Fibroblast of villous mesenchyme (primary cell): ENCODE results near the gene CALHM1. TPM values are rescaled to one million over a fixed set of nuclear protein-coding genes. Genes with fewer than 3 reads are reported as not detected.
"Not testable (repeated sequence)": the region's sequence is repeated elsewhere in the genome, so short reads cannot be mapped to it uniquely, and the experiment has no call there.

ENCODE experiments used
- DNase-seq: peaks from one replicate; pipeline ENCODE4 v3.0.0-alpha.2; 2010; ENCODE audit warnings: low read depth
- H3K4me3 ChIP-seq: 2 replicates; pipeline ENCODE4 v1.5.1; 2011; ENCODE audit warnings: low read depth, mild to moderate bottlenecking, low read length
- total RNA-seq: library from RNA; depleted of rRNA; stranded (reverse); fragments of >200 nt; gene quantifications from 2 replicates; pipeline ENCODE4 v1.2.3, GENCODE V29; 2012
- TF ChIP-seq, protein P1 (sequence below): IDR thresholded peaks from 2 replicates; pipeline ENCODE4 v1.5.1; 2012; ENCODE audit warnings: low read depth, mild to moderate bottlenecking, low read length; ENCODE audit not compliant: insufficient read depth

The CALHM1 gene, protein sequence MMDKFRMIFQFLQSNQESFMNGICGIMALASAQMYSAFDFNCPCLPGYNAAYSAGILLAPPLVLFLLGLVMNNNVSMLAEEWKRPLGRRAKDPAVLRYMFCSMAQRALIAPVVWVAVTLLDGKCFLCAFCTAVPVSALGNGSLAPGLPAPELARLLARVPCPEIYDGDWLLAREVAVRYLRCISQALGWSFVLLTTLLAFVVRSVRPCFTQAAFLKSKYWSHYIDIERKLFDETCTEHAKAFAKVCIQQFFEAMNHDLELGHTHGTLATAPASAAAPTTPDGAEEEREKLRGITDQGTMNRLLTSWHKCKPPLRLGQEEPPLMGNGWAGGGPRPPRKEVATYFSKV
- total RNA-seq: not detected in 2 replicates

DNA sequence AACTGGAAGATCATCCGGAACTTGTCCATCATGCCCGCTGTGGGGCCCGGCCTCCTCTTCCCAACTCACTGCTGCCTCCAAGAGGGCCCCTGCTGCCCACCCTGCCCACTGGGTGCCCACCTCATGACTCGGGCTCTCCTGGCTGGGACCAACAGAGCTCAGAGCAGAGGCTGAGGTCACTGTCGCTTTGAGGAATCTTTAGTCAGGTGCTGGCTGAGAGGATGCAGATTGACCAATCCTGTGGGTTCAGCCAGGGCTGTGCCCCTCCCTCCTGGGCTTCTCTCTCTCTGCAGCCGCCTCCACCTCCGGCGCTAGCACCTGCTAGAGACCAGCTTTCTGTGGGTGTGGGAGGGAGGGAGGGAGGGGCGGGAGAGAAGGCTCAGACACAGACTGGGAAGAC lies at the start of gene CALHM1:
CALHM1 (minus strand) TSS at position 181 of the 400 bp plus-strand sequence; CDS start at position 32, 149 bp downstream.
- TF ChIP-seq, protein P1, sequence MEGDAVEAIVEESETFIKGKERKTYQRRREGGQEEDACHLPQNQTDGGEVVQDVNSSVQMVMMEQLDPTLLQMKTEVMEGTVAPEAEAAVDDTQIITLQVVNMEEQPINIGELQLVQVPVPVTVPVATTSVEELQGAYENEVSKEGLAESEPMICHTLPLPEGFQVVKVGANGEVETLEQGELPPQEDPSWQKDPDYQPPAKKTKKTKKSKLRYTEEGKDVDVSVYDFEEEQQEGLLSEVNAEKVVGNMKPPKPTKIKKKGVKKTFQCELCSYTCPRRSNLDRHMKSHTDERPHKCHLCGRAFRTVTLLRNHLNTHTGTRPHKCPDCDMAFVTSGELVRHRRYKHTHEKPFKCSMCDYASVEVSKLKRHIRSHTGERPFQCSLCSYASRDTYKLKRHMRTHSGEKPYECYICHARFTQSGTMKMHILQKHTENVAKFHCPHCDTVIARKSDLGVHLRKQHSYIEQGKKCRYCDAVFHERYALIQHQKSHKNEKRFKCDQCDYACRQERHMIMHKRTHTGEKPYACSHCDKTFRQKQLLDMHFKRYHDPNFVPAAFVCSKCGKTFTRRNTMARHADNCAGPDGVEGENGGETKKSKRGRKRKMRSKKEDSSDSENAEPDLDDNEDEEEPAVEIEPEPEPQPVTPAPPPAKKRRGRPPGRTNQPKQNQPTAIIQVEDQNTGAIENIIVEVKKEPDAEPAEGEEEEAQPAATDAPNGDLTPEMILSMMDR: no peak
- H3K4me3 ChIP-seq: no peak within 1 kb of the TSS
- DNase-seq: no peak

DNA sequence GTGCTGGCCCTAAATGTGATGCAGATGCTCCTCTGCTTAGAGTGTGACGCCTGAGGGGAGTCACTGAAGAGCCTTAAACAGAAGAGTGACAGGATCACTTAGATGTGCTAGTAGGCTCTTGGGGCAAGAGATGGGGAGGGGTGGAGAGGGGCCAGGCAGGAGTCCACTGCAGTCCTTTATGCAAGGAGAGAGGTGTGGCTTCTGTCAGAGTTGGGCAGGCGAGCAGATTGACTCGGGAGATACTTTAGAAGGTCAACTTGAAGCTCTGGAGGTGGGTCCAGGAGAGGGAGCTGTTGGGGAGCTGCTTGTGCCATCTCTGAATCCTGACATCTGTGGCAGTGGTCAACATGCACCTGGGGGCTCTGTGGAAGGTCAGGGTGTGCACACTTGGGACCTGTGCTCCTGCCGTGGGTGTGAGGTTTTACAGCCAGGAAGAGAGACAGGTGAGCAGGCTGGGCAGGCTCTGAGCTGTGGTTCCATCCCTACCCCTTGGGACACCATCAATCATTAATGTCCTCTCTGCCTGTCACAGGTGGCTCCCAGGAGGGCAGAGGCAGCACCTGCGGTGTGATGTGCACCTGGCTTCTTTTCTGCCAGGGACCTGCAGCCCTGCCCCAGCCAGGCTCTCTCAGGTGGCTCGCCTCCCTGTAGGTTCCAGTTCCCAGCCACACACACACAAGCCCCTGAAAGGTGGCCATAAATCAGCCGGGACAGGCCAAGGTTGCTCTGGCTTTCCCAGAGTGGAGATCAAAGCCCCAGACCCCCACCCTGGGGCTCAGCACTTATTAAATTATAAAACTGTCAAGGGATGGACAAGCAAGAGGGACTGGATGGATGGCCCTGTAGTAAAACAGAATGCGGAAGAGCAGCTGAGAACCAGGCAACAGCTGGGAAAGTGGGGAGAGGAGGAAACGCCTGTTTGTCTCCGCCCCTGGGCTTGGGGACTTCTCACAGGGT lies 48.8 kb upstream of the CALHM1 start:
- TF ChIP-seq, protein P1: no peak
- H3K4me3 ChIP-seq: no peak overlapping the region
- no peak for DNase-seq

DNA sequence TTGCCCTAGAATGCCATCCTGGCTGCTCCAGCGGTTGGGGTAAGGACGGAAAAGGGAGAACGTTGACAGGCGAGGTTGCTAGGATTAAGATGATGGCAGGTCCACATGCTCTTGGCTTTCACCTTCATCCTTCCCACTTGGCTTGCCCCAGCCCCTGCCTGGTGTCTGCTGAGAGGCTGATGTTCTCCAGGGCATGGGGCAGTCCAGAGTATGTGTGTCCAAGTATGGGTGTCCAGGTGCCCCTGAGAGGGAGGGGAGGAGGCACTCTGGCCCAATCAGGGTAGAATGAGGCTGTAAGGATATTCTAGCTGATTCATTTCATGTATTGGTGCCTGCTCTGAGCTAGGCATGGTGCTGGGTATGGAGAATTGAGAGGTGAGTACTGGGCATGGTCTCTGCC lies 47.4 kb upstream of the CALHM1 start:
- TF ChIP-seq, protein P1: no peak
- no peak overlapping the region for H3K4me3 ChIP-seq
- DNase-seq: no peak

DNA sequence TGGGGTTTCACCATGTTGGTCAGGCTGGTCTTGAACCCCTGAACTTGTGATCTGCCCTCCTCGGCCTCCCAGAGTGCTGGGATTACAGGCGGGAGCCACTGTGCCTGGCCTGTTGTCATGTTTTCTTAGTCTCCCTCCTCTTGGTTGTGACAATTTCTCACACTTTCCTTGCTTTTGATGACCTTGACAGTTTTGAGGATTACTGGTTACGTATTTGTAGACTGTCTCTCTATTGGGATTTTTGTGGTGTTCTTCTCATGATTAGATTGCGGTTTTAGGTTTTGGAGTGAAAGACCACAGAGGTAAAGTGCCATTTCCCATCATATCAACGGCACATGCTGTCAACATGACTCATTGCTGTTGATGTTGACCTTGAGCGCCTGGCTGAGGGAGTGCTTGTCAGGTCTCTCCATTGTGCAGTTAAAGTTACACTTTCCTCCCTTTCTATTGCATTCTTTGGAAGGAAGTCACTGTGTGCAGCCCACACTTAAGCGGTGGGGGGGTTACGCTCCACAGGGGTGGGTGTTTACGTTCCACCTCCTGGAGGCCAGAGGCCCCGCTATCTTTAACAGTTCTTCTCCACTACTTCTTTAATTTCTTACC lies 45.6 kb upstream of the CALHM1 start:
- no peak overlapping the region for H3K4me3 ChIP-seq
- peak; percentile 97 for DNase-seq
- TF ChIP-seq, protein P1: no peak

DNA sequence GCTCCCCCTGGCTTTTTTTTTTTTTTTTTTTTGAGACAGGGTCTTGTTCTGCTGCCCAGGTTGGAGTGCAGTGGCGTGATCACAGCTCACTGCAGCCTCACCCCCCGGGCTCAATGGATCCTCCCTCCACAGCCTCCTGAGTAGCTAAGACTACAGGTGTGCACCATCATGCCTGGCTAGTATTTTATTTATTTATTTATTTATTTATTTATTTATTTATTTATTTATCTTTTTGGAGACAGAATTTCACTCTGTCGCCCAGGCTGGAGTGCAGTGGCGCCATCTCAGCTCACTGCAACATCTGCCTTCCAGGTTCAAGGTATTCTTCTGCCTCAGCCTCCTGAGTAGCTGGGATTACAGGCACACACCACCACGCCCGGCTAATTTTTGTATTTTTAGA lies 45.1 kb upstream of the CALHM1 start:
- H3K4me3 ChIP-seq, DNase-seq: not testable (repeated sequence)

DNA sequence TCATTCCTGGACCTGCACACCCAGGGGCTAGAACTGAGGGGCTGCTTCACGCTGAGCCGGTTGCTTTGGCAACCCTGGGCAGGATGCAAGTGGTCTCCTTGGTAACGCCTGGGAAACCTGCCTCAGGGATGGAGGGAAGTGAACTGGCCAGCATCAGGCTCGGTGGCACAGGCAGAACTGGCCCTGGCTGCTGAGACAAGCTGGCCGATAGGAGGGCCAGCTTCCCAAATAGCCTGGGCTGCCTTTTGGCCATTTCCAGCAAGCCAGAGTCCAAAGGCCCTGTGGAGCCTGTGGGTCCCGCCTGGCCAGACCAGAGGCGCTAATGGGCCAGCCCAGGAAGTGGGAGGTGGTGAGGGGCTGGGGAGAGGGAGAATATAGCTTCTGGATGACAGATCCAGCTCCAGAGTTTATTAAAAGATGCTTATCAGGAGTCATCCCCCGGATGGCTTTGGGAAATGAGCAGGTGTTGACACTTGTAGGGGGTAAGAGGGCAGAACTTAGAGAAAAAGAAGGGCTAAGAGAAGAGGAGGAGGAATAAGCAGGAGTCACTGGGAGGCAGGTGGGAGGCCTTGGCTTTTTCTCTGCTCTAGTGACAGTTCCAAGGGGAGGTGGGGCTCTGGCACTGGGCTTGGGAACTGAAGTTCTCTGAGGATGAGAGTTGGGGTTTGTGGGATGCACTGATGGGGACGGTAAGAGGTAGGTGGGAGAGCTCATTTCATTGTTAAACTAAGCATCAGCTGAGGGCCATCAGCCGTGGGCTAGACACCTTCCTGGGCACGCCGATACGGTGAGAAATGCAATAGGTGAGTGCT lies 44.4 kb upstream of the CALHM1 start:
- no peak for DNase-seq
- H3K4me3 ChIP-seq: no peak overlapping the region
- TF ChIP-seq, protein P1: no peak
